ENCODE measurements around the gene RBFOX1. TPM values are rescaled to one million over a fixed set of nuclear protein-coding genes. Genes with fewer than 3 reads are reported as not detected.

RBFOX1 gene
- total and polyA plus RNA-seq, 2 donors (not counting 1 experiment from before 2014, with no cell fraction given): not detected

- H3K36me3 ChIP-seq (replicated peaks in 1 of 2; ENCODE audit: control extremely low read depth in 1 of 2, control insufficient read depth in 1 of 2, extremely low read depth in 1 of 2, insufficient read depth in 2 of 2, low read length in 1 of 2): no peaks in the 10 kb centered on the region
- TF ChIP-seq, protein P1, sequence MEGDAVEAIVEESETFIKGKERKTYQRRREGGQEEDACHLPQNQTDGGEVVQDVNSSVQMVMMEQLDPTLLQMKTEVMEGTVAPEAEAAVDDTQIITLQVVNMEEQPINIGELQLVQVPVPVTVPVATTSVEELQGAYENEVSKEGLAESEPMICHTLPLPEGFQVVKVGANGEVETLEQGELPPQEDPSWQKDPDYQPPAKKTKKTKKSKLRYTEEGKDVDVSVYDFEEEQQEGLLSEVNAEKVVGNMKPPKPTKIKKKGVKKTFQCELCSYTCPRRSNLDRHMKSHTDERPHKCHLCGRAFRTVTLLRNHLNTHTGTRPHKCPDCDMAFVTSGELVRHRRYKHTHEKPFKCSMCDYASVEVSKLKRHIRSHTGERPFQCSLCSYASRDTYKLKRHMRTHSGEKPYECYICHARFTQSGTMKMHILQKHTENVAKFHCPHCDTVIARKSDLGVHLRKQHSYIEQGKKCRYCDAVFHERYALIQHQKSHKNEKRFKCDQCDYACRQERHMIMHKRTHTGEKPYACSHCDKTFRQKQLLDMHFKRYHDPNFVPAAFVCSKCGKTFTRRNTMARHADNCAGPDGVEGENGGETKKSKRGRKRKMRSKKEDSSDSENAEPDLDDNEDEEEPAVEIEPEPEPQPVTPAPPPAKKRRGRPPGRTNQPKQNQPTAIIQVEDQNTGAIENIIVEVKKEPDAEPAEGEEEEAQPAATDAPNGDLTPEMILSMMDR (IDR thresholded peaks at IDR 0.05): no peak
- no peak for TF ChIP-seq EZH2 (IDR thresholded peaks at IDR 0.05; ENCODE audit: borderline replicate concordance, insufficient read depth, low read depth, low read length, poor library complexity, severe bottlenecking)
- Mint-ChIP-seq H3K4me3 (no peak overlapping the region), H3K27me3 (no peaks in the 10 kb centered on the region), H3K9me3 (ENCODE audit: insufficient read depth) (peaks cover 6% of the 10 kb centered on the region), H3K4me1 (no peaks in the 10 kb centered on the region), H3K27ac (no peak overlapping the region)
- 69% methylated on average over 2 of the region's 3 CpGs for WGBS (ENCODE audit: insufficient coverage)
- no peaks in the 10 kb centered on the region for H3K4me1 ChIP-seq (ENCODE audit: control insufficient read depth in 2 of 2, insufficient read depth in 2 of 2, low read length in 2 of 2)
- DNase-seq (no peak), ATAC-seq (ENCODE audit: low read depth) (no peak)
- no peak overlapping the region for H3K27ac ChIP-seq (ENCODE audit: low read length in 2 of 2)
- H3K4me3 ChIP-seq (ENCODE audit: control extremely low read depth in 1 of 5, extremely low read depth in 1 of 5, insufficient read depth in 1 of 5, low read depth in 2 of 5, low read length in 4 of 5): no peak overlapping the region
- H2AFZ ChIP-seq (ENCODE audit: insufficient read depth, low read depth, low read length, poor library complexity, severe bottlenecking): no peak overlapping the region
- no peak overlapping the region for H3K9ac ChIP-seq (ENCODE audit: low read length)
- no peaks in the 10 kb centered on the region for H4K20me1 ChIP-seq (ENCODE audit: control insufficient read depth, insufficient read depth, low read length, poor library complexity, severe bottlenecking)
- ChIA-PET CTCF (no interaction called here), POLR2A (no interaction called here)
- H3K27me3 ChIP-seq (replicated peaks in 1 of 4; ENCODE audit: control extremely low read depth in 1 of 4, control insufficient read depth in 3 of 4, insufficient read depth in 4 of 4, low read length in 3 of 4): no peaks in the 10 kb centered on the region
- H3K4me2 ChIP-seq (replicated peaks; ENCODE audit: low read depth, low read length, poor library complexity, severe bottlenecking): no peak overlapping the region
- no peaks in the 10 kb centered on the region for H3K79me2 ChIP-seq (ENCODE audit: control insufficient read depth, insufficient read depth, low read length)
- no peaks in the 10 kb centered on the region for H3K9me3 ChIP-seq (ENCODE audit: control extremely low read depth in 1 of 3, control insufficient read depth in 2 of 3, insufficient read depth in 1 of 3, low read length in 2 of 3)
- intact Hi-C loops (cut with micrococcal nuclease): no loop called here
These were observed 48.3 kb downstream of the RBFOX1 start for GRCh38 chr16:7380911-7381310.

GRCh38 chr16:7381671-7382070, 49.0 kb downstream of the RBFOX1 start:
- Histone ChIP-seq H2AFZ (ENCODE audit: insufficient read depth, low read depth, low read length, poor library complexity, severe bottlenecking) (no peak overlapping the region), H3K9ac (ENCODE audit: low read length) (no peak overlapping the region), H3K79me2 (ENCODE audit: control insufficient read depth, insufficient read depth, low read length) (no peaks in the 10 kb centered on the region), H3K4me1 (ENCODE audit: control insufficient read depth in 2 of 2, insufficient read depth in 2 of 2, low read length in 2 of 2) (no peaks in the 10 kb centered on the region), H3K36me3 (replicated peaks in 1 of 2; ENCODE audit: control extremely low read depth in 1 of 2, control insufficient read depth in 1 of 2, extremely low read depth in 1 of 2, insufficient read depth in 2 of 2, low read length in 1 of 2) (no peaks in the 10 kb centered on the region), H3K4me3 (ENCODE audit: control extremely low read depth in 1 of 5, extremely low read depth in 1 of 5, insufficient read depth in 1 of 5, low read depth in 2 of 5, low read length in 4 of 5) (no peak overlapping the region), H3K27me3 (replicated peaks in 1 of 4; ENCODE audit: control extremely low read depth in 1 of 4, control insufficient read depth in 3 of 4, insufficient read depth in 4 of 4, low read length in 3 of 4) (no peaks in the 10 kb centered on the region), H3K9me3 (ENCODE audit: control extremely low read depth in 1 of 3, control insufficient read depth in 2 of 3, insufficient read depth in 1 of 3, low read length in 2 of 3) (no peaks in the 10 kb centered on the region), H3K4me2 (replicated peaks; ENCODE audit: low read depth, low read length, poor library complexity, severe bottlenecking) (no peak overlapping the region), H4K20me1 (ENCODE audit: control insufficient read depth, insufficient read depth, low read length, poor library complexity, severe bottlenecking) (no peaks in the 10 kb centered on the region), H3K27ac (ENCODE audit: low read length in 2 of 2) (no peak overlapping the region)
- 80% methylated on average over 4 of the region's 6 CpGs for WGBS (ENCODE audit: insufficient coverage)
- ChIA-PET CTCF (no interaction called here), POLR2A (no interaction called here)
- ATAC-seq (ENCODE audit: low read depth): no peak
- no peak for TF ChIP-seq EZH2 (IDR thresholded peaks at IDR 0.05; ENCODE audit: borderline replicate concordance, insufficient read depth, low read depth, low read length, poor library complexity, severe bottlenecking)
- TF ChIP-seq, protein P1 (IDR thresholded peaks at IDR 0.05): no peak
- H3K4me1 Mint-ChIP-seq: no peaks in the 10 kb centered on the region
- peaks cover 10% of the 10 kb centered on the region for H3K9me3 Mint-ChIP-seq (ENCODE audit: insufficient read depth)
- H3K4me3 Mint-ChIP-seq: no peak overlapping the region
- no peaks in the 10 kb centered on the region for H3K27me3 Mint-ChIP-seq
- no peak for DNase-seq
- intact Hi-C loops (cut with micrococcal nuclease): no loop called here
- H3K27ac Mint-ChIP-seq: no peak overlapping the region
